ENCODE results near the gene GRM1. TPM values are rescaled to one million over a fixed set of nuclear protein-coding genes. Genes with fewer than 3 reads are reported as not detected.

GRM1 gene
- total and polyA plus RNA-seq, 9 of the 15 experiments (the other 6 are each of a cell fraction or from before 2014, with no cell fraction given): not detected

DNA sequence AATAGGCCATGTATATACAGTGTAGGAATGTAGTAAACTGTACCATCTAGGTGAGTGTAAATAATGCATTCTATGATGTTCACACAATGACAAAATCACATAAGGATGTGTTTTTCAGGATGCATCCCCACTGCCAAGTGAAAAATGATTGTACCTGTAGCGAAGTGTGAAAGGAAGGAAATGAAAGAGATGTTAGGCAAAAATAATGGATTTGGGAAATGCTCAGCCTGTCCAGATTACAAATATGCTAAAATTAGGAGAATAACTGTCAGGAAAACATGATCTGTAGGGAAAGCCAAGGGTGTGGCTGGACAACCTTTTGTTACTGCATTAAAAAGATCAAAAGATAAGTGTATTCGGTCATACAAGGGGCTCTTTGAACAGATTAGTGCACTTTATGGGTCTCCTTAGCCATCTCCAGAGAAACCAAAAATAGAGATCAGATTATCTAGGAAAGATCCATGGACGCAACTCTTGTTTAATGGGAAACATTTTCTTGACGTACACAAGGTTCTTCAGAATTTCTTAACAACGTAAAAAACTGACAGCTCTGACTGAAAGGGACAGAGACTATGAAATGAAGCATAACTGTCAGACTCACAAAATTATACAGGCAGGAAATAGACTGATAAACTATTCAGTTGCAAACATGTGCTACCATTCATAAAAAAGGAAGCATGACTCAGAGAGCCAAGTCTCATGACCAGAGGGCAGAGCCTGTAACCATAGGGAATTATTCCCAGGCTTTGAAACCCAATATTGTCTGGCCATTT, 261.1 kb downstream of the GRM1 start (continued):
- TF ChIP-seq, protein P1, sequence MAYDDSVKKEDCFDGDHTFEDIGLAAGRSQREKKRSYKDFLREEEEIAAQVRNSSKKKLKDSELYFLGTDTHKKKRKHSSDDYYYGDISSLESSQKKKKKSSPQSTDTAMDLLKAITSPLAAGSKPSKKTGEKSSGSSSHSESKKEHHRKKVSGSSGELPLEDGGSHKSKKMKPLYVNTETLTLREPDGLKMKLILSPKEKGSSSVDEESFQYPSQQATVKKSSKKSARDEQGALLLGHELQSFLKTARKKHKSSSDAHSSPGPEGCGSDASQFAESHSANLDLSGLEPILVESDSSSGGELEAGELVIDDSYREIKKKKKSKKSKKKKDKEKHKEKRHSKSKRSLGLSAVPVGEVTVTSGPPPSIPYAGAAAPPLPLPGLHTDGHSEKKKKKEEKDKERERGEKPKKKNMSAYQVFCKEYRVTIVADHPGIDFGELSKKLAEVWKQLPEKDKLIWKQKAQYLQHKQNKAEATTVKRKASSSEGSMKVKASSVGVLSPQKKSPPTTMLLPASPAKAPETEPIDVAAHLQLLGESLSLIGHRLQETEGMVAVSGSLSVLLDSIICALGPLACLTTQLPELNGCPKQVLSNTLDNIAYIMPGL (CRISPR knock-in tag; IDR thresholded peaks at IDR 0.05): no peak
- no peak for TF ChIP-seq SIRT6 (IDR thresholded peaks at IDR 0.05; ENCODE audit: low read depth, low read length)
- TF ChIP-seq, protein P2, sequence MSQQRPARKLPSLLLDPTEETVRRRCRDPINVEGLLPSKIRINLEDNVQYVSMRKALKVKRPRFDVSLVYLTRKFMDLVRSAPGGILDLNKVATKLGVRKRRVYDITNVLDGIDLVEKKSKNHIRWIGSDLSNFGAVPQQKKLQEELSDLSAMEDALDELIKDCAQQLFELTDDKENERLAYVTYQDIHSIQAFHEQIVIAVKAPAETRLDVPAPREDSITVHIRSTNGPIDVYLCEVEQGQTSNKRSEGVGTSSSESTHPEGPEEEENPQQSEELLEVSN (IDR thresholded peaks at IDR 0.05; ENCODE audit: borderline replicate concordance in 1 of 2, extremely low read depth in 1 of 2, insufficient read depth in 1 of 2, insufficient read length in 1 of 2, low read depth in 1 of 2, low read length in 1 of 2, poor library complexity in 1 of 2, severe bottlenecking in 1 of 2): no peak
- no peak for TF ChIP-seq WHSC1 (IDR thresholded peaks at IDR 0.05; ENCODE audit: low read length)
- TF ChIP-seq ZNF232 (CRISPR knock-in tag; IDR thresholded peaks at IDR 0.05): no peak
- TF ChIP-seq CBFB (CRISPR knock-in tag; IDR thresholded peaks at IDR 0.05): no peak
- TF ChIP-seq, protein P3, sequence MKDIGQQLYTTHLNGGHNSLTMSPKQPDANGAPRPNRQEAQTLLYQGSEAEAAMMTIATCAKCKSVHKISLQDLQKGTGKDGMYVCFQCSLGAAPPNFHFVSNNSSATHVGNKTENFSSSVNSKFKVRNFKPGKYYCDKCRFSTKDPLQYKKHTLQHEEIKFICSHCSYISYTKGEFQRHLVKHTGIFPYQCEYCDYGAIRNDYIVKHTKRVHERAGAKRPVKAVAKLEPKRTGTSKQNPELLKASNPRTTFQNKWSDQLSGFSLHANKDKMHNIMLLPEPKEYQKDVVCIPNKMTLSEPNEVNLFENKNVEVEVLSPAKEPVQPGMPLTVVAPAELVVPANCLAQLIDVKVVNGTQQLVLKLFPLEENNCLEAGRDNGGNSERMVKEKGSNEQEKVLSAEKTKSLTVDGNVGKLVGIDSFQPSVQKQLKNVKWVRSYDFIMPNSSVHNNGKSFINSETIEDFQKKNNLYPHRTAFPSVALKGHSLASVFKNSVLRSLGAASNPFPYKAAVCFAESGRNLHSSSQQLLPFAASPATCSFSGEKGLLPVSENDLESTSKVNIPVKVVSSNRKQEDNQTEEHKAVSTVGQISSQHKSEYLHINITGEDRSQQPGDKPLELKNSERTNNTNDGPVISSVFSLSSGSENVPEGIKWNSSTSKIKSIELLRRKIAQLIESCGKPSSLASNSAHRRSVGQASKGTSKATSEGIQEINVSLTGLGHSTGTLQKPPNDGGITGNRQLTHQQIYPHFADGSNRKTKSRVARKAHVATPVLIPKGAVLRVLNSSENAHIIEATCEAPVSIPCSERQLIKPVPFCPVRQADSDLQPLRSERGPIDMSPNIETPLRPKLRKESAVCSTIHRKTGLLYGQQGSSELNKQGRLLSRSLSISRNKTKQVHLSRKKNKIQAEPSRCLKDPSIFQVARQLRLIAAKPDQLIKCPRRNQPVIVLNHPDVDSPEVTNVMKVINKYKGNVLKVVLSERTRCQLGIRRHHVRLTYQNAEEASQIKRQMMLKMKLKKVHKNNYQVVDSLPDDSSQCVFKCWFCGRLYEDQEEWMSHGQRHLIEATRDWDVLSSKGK (CRISPR knock-in tag; IDR thresholded peaks at IDR 0.05): no peak
- TF ChIP-seq, protein P4, sequence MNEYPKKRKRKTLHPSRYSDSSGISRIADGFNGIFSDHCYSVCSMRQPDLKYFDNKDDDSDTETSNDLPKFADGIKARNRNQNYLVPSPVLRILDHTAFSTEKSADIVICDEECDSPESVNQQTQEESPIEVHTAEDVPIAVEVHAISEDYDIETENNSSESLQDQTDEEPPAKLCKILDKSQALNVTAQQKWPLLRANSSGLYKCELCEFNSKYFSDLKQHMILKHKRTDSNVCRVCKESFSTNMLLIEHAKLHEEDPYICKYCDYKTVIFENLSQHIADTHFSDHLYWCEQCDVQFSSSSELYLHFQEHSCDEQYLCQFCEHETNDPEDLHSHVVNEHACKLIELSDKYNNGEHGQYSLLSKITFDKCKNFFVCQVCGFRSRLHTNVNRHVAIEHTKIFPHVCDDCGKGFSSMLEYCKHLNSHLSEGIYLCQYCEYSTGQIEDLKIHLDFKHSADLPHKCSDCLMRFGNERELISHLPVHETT (CRISPR knock-in tag; conservative IDR thresholded peaks at IDR 0.05 in 1 of 2, IDR thresholded peaks at IDR 0.05 in 1 of 2): peak in 1 of 2 experiments; percentile 63; a peak in 2 of 4 replicates
- 0 out of 2 replicates have a peak, but pooled peaks have one; percentile 14 for TF ChIP-seq HIVEP1 (CRISPR knock-in tag; IDR thresholded peaks at IDR 0.05)
- no peak for TF ChIP-seq ZC3H8 (IDR thresholded peaks at IDR 0.05)
- peak; percentile 16; the same call in 1 of the 2 replicates for TF ChIP-seq ZNF175 (CRISPR knock-in tag; IDR thresholded peaks at IDR 0.05; ENCODE audit: low read depth)
- TF ChIP-seq, protein P5, sequence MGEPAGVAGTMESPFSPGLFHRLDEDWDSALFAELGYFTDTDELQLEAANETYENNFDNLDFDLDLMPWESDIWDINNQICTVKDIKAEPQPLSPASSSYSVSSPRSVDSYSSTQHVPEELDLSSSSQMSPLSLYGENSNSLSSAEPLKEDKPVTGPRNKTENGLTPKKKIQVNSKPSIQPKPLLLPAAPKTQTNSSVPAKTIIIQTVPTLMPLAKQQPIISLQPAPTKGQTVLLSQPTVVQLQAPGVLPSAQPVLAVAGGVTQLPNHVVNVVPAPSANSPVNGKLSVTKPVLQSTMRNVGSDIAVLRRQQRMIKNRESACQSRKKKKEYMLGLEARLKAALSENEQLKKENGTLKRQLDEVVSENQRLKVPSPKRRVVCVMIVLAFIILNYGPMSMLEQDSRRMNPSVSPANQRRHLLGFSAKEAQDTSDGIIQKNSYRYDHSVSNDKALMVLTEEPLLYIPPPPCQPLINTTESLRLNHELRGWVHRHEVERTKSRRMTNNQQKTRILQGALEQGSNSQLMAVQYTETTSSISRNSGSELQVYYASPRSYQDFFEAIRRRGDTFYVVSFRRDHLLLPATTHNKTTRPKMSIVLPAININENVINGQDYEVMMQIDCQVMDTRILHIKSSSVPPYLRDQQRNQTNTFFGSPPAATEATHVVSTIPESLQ (CRISPR knock-in tag; IDR thresholded peaks at IDR 0.05): no peak
- TF ChIP-seq BCOR (IDR thresholded peaks at IDR 0.05): no peak
